WTC11 (cell line): ENCODE data around the gene SVIL. TPM values are rescaled to one million over a fixed set of nuclear protein-coding genes. Genes with fewer than 3 reads are reported as not detected.

Source experiments
- ATAC-seq: fragments of 200-7000 bp; cut with Tn5 transposase; 2 replicates; pipeline ENCODE4 v1.10.0; 2021; ENCODE audit warnings: mild to moderate bottlenecking, moderate library complexity
- CTCF ChIA-PET: fragments of 300-600 bp; sonication (Branson Sonifier 250); formaldehyde crosslinking; loops from one replicate; lab custom pipeline; 2021; ENCODE audit warnings: antibody characterized with exemption; lab: Charles Lee
- POLR2A ChIA-PET: fragments of 350-600 bp; sonication (Branson Sonifier 250); formaldehyde crosslinking; loops from one replicate; lab custom pipeline; 2021; ENCODE audit warnings: antibody characterized with exemption; lab: Charles Lee
- DNase-seq: peaks from one replicate; pipeline ENCODE4 v3.0.0; 2021; ENCODE audit warnings: low spot score
- H3K27ac Mint-ChIP-seq: 2 replicates; pipeline ENCODE4 v1.8.0; 2021; ENCODE audit warnings: mixed read lengths
- H3K27me3 Mint-ChIP-seq: 2 replicates; pipeline ENCODE4 v1.8.0; 2021; ENCODE audit warnings: low read depth, mild to moderate bottlenecking, moderate library complexity, mixed read lengths
- H3K36me3 Mint-ChIP-seq: 2 replicates; pipeline ENCODE4 v1.8.0; 2021; ENCODE audit warnings: mixed read lengths
- H3K4me1 Mint-ChIP-seq: 2 replicates; pipeline ENCODE4 v1.8.0; 2022; ENCODE audit warnings: mixed read lengths
- H3K4me3 Mint-ChIP-seq: 2 replicates; pipeline ENCODE4 v1.8.0; 2021; ENCODE audit warnings: mild to moderate bottlenecking, moderate library complexity, mixed read lengths
- H3K9me3 Mint-ChIP-seq: 2 replicates; pipeline ENCODE4 v1.8.0; 2021; ENCODE audit warnings: mixed read lengths
- CREM ChIP-seq: sonication (generic); formaldehyde crosslinking; IDR thresholded peaks from 2 replicates; pipeline ENCODE4 v1.8.1; 2022; ENCODE audit warnings: mild to moderate bottlenecking, missing genetic modification reagents, moderate library complexity
- ESRRA ChIP-seq: sonication (generic); formaldehyde crosslinking; IDR thresholded peaks from 2 replicates; pipeline ENCODE4 v1.8.1; 2022; ENCODE audit warnings: mild to moderate bottlenecking, missing genetic modification reagents, borderline replicate concordance
- ETV6 ChIP-seq: sonication (generic); formaldehyde crosslinking; IDR thresholded peaks from 2 replicates; pipeline ENCODE4 v1.8.1; 2022; ENCODE audit warnings: mild to moderate bottlenecking, missing genetic modification reagents
- FOXJ3 ChIP-seq: sonication (generic); formaldehyde crosslinking; IDR thresholded peaks from 2 replicates; pipeline ENCODE4 v1.9.0; 2021; ENCODE audit warnings: missing genetic modification reagents, mild to moderate bottlenecking, borderline replicate concordance
- IRF2 ChIP-seq: sonication (generic); formaldehyde crosslinking; IDR thresholded peaks from 2 replicates; pipeline ENCODE4 v1.8.0; 2022; ENCODE audit warnings: low read depth, missing genetic modification reagents, borderline replicate concordance
- KAT7 ChIP-seq: sonication (generic); formaldehyde crosslinking; IDR thresholded peaks from 2 replicates; pipeline ENCODE4 v1.8.1; 2023; ENCODE audit warnings: missing genetic modification reagents, mild to moderate bottlenecking, borderline replicate concordance
- MXD4 ChIP-seq: fragments of 250-450 bp; sonication (Bioruptor Pico); IDR thresholded peaks from 2 replicates; pipeline ENCODE4 v1.8.0; 2021; ENCODE audit warnings: mild to moderate bottlenecking, moderate library complexity, borderline replicate concordance
- NFE2L1 ChIP-seq: sonication (generic); formaldehyde crosslinking; IDR thresholded peaks from 2 replicates; pipeline ENCODE4 v1.8.1; 2023; ENCODE audit warnings: missing genetic modification reagents
- NR2C2 ChIP-seq: sonication (generic); formaldehyde crosslinking; IDR thresholded peaks from 2 replicates; pipeline ENCODE4 v1.8.0; 2022; ENCODE audit warnings: mild to moderate bottlenecking, missing genetic modification reagents
- ZNF138 ChIP-seq: sonication (generic); formaldehyde crosslinking; conservative IDR thresholded peaks from 2 replicates; pipeline ENCODE4 v1.8.1; 2022; ENCODE audit warnings: mild to moderate bottlenecking, moderate library complexity, missing genetic modification reagents
- ZNF219 ChIP-seq: sonication (generic); formaldehyde crosslinking; IDR thresholded peaks from 2 replicates; pipeline ENCODE4 v1.8.0; 2023; ENCODE audit warnings: missing genetic modification reagents, mild to moderate bottlenecking, borderline replicate concordance
- ZNF317 ChIP-seq: sonication (generic); formaldehyde crosslinking; IDR thresholded peaks from 2 replicates; pipeline ENCODE4 v1.8.1; 2023; ENCODE audit warnings: low read depth, mild to moderate bottlenecking, moderate library complexity, missing genetic modification reagents, borderline replicate concordance
- total RNA-seq: library from RNA; stranded (reverse); gene quantifications from 3 replicates; pipeline ENCODE4 v1.2.3, GENCODE V29; 2021
- TF ChIP-seq, protein P1 (sequence below): sonication (generic); formaldehyde crosslinking; conservative IDR thresholded peaks from 2 replicates; pipeline ENCODE4 v1.8.1; 2022; ENCODE audit warnings: mild to moderate bottlenecking, missing genetic modification reagents
- TF ChIP-seq, protein P2 (sequence below): fragments of 250-450 bp; sonication (Bioruptor Pico); IDR thresholded peaks from 2 replicates; pipeline ENCODE4 v1.9.0; 2021; ENCODE audit warnings: mild to moderate bottlenecking
- TF ChIP-seq, protein P3 (sequence below): sonication (generic); formaldehyde crosslinking; IDR thresholded peaks from 2 replicates; pipeline ENCODE4 v1.8.0; 2022; ENCODE audit warnings: mild to moderate bottlenecking, missing genetic modification reagents
- TF ChIP-seq, protein P4 (sequence below): fragments of 250-450 bp; sonication (Bioruptor Pico); IDR thresholded peaks from 2 replicates; pipeline ENCODE4 v2.1.2; 2022; ENCODE audit warnings: mild to moderate bottlenecking, moderate library complexity
- TF ChIP-seq, protein P5 (sequence below): sonication (generic); formaldehyde crosslinking; IDR thresholded peaks from 2 replicates; pipeline ENCODE4 v1.8.1; 2022; ENCODE audit warnings: low read depth, mild to moderate bottlenecking, moderate library complexity, missing genetic modification reagents, borderline replicate concordance
- TF ChIP-seq, protein P6 (sequence below): fragments of 250-450 bp; sonication (Bioruptor Pico); IDR thresholded peaks from 2 replicates; pipeline ENCODE4 v1.9.0; 2021; ENCODE audit warnings: moderate library complexity, mild to moderate bottlenecking, inconsistent platforms, borderline replicate concordance
- TF ChIP-seq, protein P7 (sequence below): sonication (generic); formaldehyde crosslinking; IDR thresholded peaks from 2 replicates; pipeline ENCODE4 v1.8.0; 2022; ENCODE audit warnings: mild to moderate bottlenecking, missing genetic modification reagents

SVIL gene
- total RNA-seq, 1 experiment from 2014 or later = 27.1 TPM

DNA sequence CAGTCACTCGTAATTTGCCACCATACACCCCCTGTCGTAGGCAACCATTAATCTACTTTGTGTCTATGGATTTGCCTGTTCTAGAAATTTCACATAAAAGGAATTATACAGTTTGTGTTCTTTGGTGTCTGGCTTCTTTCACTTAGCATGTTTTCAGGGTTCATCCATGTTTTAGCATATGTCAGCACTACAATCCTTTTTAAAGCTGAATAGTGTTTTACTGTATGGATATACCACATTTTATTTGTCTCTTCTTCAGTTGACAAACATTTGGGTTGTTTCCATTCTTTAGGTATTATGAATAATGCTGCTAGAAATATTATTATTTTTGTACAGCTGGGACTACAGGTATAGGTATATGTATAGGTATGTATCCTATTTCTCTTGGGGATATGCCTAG, 17.4 kb upstream of the SVIL start:
- H3K4me3 Mint-ChIP-seq = no peak overlapping the region
- no peak for ATAC-seq
- DNase-seq = no peak
- H3K36me3 Mint-ChIP-seq = peaks cover 38% of the 10 kb centered on the region
- peaks cover 10% of the 10 kb centered on the region for H3K9me3 Mint-ChIP-seq
- H3K27ac Mint-ChIP-seq = no peak overlapping the region
- ChIA-PET CTCF (no interaction called here), POLR2A (no interaction called here)
- H3K27me3 Mint-ChIP-seq = no peaks in the 10 kb centered on the region; the same call in 1 of the 2 replicates
- TF ChIP-seq NR2C2 (CRISPR knock-in tag) = no peak
- no peak for TF ChIP-seq ZNF138
- TF ChIP-seq, protein P1, sequence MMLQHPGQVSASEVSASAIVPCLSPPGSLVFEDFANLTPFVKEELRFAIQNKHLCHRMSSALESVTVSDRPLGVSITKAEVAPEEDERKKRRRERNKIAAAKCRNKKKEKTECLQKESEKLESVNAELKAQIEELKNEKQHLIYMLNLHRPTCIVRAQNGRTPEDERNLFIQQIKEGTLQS (CRISPR knock-in tag) = no peak
- TF ChIP-seq, protein P2, sequence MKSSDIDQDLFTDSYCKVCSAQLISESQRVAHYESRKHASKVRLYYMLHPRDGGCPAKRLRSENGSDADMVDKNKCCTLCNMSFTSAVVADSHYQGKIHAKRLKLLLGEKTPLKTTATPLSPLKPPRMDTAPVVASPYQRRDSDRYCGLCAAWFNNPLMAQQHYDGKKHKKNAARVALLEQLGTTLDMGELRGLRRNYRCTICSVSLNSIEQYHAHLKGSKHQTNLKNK (CRISPR knock-in tag) = no peak
- TF ChIP-seq, protein P3, sequence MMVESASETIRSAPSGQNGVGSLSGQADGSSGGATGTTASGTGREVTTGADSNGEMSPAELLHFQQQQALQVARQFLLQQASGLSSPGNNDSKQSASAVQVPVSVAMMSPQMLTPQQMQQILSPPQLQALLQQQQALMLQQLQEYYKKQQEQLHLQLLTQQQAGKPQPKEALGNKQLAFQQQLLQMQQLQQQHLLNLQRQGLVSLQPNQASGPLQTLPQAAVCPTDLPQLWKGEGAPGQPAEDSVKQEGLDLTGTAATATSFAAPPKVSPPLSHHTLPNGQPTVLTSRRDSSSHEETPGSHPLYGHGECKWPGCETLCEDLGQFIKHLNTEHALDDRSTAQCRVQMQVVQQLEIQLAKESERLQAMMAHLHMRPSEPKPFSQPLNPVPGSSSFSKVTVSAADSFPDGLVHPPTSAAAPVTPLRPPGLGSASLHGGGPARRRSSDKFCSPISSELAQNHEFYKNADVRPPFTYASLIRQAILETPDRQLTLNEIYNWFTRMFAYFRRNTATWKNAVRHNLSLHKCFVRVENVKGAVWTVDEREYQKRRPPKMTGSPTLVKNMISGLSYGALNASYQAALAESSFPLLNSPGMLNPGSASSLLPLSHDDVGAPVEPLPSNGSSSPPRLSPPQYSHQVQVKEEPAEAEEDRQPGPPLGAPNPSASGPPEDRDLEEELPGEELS (CRISPR knock-in tag) = no peak
- no peak for TF ChIP-seq ESRRA
- no peak for TF ChIP-seq NFE2L1 (CRISPR knock-in tag)
- TF ChIP-seq KAT7 (CRISPR knock-in tag) = no peak
- TF ChIP-seq CREM (CRISPR knock-in tag) = no peak
- peaks cover 13% of the 10 kb centered on the region for H3K4me1 Mint-ChIP-seq

DNA sequence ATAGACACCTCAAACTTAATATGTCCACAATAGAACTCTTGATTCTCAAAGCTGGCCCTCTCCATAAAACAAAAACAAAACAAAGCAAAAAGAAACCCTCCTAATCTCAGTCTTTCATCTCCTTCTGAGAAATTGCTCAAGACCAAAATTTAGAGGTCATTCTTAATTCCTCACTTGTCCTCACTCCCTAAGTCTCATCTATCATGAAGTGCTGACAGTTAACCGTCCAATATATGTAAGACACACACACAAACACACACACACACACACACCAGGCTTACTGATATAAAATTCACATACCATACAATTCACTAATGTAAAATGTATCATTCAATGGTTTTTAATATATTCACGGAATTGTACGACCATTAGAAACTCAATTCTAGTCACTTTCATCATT, 17.0 kb upstream of the SVIL start:
- H3K4me3 Mint-ChIP-seq = no peak overlapping the region
- no peaks in the 10 kb centered on the region for H3K27me3 Mint-ChIP-seq
- no peak overlapping the region for H3K27ac Mint-ChIP-seq
- peaks cover 17% of the 10 kb centered on the region for H3K4me1 Mint-ChIP-seq
- POLR2A ChIA-PET = no interaction called here
- DNase-seq = no peak
- no peak for TF ChIP-seq NR2C2 (CRISPR knock-in tag)
- no peak for TF ChIP-seq MXD4
- TF ChIP-seq IRF2 (CRISPR knock-in tag) = no peak
- TF ChIP-seq, protein P3 (CRISPR knock-in tag) = no peak
- TF ChIP-seq FOXJ3 (CRISPR knock-in tag) = no peak
- TF ChIP-seq, protein P4, sequence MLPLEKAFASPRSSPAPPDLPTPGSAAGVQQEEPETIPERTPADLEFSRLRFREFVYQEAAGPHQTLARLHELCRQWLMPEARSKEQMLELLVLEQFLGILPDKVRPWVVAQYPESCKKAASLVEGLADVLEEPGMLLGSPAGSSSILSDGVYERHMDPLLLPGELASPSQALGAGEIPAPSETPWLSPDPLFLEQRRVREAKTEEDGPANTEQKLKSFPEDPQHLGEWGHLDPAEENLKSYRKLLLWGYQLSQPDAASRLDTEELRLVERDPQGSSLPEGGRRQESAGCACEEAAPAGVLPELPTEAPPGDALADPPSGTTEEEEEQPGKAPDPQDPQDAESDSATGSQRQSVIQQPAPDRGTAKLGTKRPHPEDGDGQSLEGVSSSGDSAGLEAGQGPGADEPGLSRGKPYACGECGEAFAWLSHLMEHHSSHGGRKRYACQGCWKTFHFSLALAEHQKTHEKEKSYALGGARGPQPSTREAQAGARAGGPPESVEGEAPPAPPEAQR (CRISPR knock-in tag) = no peak
- TF ChIP-seq, protein P5, sequence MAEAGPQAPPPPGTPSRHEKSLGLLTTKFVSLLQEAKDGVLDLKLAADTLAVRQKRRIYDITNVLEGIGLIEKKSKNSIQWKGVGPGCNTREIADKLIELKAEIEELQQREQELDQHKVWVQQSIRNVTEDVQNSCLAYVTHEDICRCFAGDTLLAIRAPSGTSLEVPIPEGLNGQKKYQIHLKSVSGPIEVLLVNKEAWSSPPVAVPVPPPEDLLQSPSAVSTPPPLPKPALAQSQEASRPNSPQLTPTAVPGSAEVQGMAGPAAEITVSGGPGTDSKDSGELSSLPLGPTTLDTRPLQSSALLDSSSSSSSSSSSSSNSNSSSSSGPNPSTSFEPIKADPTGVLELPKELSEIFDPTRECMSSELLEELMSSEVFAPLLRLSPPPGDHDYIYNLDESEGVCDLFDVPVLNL (CRISPR knock-in tag) = no peak
- no peak for TF ChIP-seq ZNF317 (CRISPR knock-in tag)
- TF ChIP-seq, protein P6, sequence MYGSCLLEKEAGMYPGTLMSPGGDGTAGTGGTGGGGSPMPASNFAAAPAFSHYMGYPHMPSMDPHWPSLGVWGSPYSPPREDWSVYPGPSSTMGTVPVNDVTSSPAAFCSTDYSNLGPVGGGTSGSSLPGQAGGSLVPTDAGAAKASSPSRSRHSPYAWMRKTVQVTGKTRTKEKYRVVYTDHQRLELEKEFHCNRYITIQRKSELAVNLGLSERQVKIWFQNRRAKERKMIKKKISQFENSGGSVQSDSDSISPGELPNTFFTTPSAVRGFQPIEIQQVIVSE (CRISPR knock-in tag) = no peak
- TF ChIP-seq ETV6 (CRISPR knock-in tag) = no peak
- TF ChIP-seq ZNF219 = no peak
- TF ChIP-seq, protein P7, sequence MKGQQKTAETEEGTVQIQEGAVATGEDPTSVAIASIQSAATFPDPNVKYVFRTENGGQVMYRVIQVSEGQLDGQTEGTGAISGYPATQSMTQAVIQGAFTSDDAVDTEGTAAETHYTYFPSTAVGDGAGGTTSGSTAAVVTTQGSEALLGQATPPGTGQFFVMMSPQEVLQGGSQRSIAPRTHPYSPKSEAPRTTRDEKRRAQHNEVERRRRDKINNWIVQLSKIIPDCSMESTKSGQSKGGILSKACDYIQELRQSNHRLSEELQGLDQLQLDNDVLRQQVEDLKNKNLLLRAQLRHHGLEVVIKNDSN (CRISPR knock-in tag) = no peak
- CTCF ChIA-PET = no interaction called here
- no peak for ATAC-seq
- peaks cover 8% of the 10 kb centered on the region for H3K9me3 Mint-ChIP-seq
- peaks cover 33% of the 10 kb centered on the region for H3K36me3 Mint-ChIP-seq
